ENCODE measurements around the gene MMD.
A peak's percentile ranks its signal among the peaks of the same experiment; 100 is the strongest.
"Not testable (repeated sequence)": the region's sequence is repeated elsewhere in the genome, so short reads cannot be mapped to it uniquely, and the experiment has no call there.

Gene MMD

DNA sequence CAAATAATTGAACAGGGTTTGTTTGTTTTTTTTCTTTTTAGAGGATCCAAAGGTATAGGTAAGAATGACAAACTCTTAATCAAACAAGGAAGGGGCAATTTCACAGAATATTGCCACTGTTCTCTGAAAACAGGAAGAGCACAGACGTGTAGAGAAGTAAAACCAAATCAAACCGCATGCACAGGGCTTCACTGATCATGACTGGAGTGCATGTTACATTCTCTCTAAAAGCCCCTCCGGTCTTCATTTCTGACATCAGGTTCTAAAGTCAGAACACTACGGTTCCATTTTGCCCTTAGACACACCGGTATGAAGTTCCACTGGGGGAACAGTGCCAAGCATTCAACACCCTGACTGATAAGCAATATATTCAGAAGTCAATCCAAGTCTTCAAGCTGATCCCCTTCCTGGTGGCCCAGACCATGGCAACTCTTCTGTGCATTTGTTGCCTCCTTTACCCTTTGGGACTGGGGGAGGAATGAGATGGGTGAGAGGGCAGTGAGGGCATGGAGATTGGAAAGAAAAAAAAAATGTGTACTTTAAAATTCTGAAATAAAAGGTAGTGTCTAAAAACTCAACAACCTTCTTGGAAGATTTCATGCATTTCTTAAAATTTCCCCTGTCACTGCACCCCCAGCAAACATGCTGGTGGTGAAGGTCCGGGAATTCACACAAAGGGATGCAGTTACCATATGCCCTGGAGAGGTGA, 1.4 kb downstream of the MMD start:
- no peak for DNase-seq

DNA sequence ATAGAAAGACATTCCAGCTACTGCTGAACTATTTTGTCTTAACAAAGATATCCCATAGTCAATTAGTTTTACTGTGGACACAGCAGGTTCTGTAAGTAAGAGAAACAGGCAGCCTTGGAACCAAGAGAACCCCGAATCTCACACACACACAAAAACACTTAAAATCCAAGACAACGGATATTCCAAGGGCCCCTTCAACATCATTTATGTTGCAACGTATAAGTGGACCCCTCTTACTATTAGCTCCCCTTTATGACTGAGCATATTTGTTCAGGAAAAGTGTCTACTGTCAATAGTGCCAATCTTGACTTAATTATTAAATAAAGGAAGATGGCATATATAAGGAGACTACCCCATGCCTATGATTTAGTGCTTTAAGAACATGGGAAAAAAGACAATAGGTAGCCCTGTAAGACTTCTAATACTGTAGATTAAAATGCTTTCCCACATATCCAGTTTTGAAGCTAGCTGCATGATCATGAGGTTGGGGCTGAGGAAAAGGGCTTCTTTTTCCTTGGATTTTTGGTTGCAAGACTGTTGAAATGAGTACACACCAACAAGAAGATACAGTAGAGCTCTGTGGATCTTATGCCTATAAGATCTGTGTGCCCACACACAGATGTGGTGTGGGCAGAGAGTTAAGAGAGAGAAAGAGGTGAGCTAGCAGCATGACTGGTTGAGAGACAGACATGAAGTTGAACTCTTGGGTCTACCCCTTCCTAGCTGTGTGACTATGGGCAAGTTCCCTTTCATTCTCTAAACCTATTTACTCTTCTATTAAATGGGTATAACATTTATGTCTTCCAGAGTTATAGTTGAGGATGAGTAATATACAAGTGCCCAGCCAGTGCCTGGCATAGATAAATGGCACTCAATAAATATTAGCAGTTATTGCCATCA, 3.0 kb downstream of the MMD start:
- no peak for DNase-seq

DNA sequence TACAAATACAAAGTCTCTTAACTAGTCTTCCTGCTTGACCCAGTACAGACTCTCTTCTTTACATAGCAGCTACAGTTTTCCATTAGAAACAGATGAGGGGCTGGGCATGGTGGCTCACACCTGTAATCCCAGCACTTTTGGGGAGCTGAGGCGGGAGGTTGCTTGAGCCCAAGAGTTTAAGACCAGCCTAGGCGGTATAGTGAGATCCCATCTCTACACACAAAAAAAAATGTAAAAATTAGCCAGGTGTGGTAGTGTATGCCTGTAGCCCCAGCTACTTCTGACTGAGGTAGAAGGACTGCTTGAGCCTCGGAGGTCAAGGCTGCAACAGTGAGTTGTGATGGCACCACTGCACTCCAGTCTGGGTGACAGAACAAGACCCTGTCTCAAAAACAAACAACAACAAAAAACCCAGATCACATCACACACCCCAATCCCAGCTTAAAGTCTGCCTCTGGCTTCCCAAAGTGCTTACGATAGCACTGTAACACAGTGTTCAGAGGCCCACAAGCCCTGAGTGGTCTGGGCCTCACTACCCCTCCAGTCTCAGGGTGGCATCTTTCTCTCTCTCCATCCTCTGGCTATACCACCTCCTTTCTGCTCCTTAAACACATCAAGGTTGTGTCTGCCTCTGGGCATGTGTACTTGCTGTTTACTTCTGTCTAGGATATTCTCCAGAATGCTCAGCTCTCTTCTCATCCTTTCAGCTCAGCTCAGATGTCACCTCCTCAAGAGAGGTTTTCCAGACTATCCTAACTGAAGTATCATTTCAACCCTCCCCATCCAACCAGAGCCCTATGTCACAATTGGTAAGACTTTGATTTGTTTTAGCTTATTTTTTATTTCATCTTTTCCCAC, 4.0 kb downstream of the MMD start:
- no peak for DNase-seq

DNA sequence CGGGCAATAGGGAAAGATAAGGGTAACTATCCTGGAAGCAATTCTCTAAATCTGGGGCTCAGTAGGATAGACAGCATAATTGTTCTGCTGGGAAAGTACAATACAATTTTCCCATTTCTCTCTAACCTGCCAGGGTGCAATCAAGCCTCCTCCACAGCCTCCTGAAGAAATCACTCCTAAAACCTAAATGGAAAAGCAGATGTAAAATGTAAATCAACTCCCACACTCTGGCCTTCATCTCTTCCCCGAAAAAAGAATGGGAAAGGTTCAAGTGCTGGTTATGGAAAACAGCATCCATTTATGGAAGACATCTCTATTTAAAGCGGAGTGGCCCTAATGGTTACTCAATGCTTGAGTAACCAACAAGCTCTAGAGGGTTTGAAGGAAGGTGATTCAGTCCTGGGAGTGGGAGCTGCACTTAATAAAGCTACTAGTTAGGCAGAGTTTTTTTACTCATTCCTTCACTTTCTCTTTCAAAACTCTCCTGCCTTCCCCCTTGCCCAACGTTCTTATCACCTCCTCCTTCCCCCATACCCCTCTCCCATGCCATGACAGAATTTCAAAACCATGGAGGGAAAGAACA, 5.1 kb downstream of the MMD start:
- peak; percentile 14 for DNase-seq

DNA sequence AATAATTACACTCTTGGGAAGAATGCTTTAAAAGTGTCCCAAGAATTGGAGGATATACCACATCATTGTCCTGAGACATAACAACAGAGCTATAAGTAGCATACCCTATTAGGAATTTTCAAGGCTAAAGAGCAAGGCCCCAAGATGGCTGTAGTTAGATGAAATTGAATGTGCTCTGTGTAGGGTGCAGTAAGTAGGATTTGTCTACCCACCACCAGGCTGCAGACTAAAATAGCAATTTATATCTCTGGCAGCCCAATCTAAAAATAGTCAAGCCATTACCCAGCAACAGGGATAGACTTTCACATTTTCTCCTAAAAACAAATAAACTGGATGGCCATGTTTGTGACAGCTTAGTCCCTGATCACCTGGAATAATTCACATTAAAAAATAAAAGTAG, 5.6 kb downstream of the MMD start:
- DNase-seq = no peak

DNA sequence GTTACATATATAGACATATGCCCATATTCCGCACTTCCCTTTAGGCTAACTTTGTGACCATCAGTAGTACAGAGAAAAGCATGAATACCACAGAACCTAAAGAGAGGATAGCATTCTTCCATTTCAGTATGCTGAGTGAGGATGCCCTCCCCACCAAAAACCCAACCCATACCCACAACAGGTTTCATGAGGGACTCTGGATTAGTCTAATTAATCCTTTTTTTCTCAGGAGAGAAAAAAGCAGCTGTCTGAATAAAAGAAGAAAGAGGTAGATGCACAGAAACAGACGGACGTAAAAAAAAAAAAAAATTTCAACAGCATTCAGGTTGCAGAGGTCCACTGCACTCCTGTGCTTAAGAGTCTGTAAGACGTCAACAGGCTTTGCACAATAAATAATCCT, 6.7 kb downstream of the MMD start:
- no peak for DNase-seq

DNA sequence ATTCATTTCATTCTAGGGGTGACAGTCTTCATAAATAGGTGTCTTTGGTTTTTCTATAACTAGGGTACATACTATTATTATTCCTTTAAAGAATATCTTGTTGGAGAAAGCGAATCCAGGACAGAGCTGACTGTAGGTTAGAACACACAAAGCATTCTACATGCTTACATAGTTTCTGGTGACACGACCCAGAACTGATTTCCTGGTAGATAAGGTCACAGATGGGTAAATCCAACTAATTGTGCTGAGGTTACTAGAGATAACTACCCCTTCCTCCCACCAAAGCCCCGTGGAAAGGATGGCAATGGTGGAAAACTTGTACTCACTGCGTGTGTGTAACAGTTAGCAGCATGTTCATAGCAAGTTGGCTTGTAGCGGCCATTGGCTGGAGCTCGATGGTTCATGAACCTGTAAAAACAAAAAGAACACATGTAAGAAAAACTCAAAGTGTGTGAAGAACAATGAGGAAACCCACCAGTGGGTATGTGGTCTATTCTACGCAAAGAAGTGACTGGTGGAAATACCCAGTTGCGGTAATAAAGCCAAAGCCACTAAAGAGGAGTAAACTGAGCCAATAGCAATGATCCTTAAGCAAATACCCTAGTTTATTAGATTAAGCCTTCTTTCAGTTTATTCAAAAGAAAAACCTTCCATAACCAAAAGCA, 7.7 kb downstream of the MMD start:
- no peak for DNase-seq

DNA sequence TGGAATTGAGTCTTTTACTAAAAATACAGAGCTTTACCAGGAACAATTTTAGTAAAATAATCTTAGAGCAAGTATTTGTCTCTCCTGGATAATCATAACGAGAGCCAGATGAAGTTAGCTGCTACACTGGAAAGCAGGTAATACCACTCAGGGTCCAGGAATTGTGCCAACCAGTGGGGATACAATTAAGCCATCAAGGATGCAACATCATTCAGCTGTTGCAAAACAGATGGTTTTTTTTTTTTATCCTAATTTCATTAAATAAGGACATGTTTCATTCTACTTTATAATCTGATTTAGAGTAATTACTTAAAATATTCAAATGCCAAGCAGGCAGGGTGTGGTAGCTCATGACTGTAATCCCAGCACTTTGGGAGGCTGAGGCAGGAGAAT, 10.2 kb downstream of the MMD start:
- no peak for DNase-seq

DNA sequence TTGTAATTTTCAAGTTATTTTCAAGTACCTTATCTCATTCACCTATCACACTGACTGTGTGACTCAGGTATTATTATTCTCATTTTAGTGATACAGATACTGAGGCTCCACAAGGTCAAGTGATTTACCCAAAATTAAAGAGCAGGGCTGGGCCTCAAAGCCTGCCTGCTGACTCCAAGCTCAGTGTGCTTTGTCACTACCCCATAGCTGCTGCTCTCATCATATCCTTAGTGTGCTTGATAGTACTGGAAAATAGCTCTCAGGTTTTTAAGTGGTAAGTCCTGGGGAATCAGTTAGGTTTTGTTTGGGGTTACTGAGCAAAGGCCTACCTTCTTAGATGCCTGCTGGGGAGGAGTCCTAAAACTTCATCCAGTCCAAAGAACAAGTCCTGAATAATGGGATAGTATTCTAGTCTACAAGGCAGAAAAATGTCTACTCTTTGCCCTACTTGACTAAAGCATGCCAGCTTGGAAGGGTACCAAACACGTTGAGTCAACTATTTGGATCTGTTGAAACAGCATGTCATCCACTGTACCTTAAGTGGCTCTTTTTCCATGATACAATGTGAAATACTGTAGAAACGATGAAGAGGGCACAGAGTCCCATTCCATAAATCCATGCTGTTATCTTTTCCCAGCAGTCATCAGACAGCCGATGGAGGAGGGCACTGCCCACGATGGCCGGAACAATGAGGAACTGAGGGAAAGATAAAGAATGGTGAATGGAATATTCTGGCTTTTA, 10.7 kb downstream of the MMD start:
- no peak for DNase-seq

DNA sequence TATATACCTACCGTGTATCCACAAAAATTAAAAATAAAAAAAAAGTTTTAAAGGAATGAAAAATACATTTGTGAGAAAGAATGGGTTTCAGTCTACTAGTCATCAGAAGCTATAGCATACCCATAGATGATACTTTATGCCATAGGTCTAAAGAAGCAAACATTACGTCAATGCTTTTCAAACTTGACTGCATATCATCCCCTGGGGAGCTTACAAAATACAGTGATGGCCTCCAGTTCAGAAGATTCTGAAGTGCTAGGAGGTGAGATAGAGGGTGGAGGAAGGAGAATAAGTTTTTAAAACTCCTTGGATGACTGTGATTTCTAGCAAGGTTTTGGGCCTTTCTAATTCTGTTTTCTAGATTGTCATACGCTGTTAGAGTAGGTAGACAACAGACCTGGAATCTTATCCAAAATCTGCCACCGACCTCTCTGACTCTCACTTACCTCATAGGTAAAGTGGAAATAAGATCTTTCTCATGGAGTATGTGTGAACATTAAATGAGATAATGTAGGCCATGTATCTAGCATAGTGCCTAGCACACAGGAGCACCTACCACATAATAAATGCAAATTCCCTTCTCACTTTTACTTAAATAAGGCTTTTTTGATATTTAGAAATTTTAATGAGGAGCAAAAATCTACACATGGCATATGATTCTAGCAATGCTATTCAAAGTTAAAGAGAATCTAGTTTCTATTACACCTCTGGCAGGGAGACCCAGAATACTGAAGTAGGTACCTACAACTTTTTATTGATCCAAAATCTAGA, 12.4 kb downstream of the MMD start:
- no peak for DNase-seq

DNA sequence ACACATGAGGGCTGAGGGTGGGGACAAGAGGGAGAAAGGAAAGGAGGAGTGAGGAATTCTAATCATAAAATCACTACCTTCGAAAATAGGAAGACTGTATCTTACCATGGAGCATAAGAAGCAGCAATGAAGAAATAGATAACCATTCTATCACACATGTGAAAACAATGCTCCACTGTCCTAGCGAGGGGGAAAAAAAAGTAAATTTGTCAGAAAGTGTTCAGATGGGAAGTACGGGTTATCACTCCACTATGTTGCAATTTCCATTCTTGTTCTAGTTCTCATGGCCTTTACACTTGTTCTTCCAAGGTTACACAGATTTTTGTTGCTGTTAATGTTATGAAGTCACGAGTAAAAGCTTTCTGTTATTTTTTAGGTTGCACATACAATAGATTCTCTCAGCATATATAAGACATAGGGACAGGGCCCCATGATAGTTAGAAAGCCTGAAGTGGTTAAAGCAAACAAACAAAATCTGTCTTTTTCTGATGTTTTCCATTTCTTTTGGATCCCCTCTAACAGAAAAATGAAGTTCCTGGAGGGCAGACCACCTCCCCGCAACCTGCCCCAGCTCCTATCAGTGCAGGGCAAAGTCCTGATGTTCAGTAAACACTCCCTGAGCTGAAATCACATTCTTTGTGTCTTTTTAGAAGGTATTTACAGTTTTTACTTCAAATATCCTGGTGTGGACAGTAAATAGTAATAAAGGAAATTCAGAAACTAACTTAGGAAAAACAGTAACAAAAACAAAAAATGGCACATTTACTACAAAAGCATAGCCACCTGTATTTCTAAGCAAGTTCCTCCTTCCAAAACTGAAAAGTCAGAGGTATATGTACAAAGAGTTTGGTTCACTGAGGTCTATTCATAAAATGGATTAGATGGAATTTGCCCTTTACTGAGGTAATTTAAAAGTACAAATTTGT, 13.7 kb downstream of the MMD start:
- DNase-seq = no peak

DNA sequence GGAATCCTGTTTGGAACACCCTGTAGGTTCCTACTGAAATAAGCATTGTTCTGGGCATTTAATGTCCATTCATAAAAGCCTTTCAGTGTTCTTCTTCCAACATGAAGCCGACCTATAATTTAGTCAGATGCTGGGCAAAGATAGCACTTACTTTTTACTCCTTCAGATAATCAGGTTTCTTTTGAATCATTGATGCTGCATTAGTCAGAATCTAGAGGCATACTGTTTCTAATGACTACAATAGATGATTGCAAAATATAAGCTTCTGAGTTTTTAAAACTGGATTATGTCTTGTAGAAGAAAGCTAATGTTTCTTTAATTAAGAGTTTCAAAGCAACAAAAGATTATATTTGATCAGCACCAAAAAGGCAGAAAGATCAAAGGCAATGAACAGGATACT, 16.0 kb downstream of the MMD start:
- DNase-seq = no peak

DNA sequence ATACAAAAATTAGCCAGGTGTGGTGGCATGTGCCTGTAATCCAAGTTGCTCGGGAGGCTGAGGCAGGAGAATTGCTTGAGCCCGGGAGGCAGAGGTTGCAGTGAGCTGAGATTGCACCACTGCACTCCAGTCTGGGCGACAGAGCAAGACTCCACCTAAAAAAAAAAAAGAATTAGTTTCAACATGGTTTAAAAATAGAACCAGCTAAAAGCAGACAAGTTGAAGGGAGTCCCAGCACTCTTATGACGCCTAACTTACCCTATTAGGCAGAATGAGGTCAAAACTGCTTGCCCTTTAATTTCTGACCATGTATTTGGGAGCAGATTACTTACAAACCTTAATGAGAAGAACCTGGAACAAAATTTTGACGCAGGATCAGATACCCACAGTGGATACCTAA, 17.4 kb downstream of the MMD start:
- DNase-seq = not testable (repeated sequence)

DNA sequence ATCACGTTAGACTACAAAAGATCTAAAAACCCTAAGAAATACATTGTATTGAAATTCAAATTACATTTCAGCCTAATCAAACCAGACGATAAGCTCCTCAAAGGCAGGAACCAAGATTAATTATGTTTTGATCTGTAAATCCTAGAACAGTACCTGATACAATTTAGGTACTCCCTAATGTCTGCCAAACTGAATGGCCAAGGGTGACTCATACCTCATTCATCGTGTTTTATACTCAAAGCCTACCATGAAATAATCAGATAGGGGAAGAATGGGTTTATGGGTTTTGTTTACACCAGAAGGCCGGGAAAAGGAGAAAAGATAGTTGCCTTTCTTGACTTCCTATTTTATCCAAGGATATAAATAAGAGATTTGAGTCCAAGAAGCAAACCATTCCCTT, 19.3 kb downstream of the MMD start:
- DNase-seq = no peak

DNA sequence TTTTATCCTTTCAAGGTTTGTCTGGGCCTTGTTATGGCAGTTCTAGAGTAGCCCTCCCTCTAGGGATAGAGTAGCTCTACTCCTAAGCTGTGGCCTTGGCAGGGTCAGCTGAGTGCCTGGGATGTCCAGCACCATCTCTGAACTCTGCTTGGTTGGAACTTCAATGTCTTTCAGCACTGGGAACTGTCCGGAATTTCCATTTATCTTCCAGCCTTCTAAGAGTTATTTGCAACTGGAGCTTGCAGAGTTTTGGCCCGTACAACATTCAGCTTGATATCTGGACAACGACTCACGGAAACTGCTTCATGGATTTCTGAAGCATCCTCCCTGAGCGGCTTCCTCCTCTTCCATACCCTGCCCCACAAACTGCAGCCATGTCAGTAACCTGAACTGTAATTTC, 22.9 kb downstream of the MMD start:
- DNase-seq = peak; percentile 40

DNA sequence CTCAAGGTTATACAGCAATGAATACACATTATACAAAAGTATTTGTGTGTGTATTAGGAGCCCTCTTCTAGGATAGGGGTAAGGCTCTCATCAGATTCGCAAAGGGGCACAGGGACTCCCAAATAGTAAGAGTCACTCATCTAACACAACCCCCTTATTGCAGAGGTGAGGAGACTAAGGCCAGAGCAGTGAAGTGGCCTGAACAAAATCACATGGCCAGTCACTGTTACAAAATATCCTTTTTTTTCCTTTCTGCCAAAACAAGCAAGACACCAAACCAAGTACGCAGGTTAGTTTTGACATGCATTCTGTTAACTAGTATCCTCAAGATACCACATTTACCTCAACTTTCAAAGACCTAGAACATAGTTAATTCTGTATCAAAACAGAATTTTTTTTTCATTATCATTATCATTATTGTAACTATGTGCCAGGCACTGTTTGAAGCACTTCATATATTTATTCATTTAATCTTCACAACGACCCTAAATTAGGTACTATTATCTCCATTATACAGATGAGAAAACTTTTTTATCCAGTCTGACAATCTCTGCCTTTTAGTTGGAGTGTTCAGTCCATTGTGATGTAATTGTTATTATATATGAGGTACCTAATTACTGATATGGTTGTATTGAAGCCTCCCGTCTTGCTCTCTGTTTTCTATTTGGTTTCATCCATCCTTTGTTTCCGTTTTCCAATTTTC, 25.7 kb downstream of the MMD start:
- DNase-seq = no peak

DNA sequence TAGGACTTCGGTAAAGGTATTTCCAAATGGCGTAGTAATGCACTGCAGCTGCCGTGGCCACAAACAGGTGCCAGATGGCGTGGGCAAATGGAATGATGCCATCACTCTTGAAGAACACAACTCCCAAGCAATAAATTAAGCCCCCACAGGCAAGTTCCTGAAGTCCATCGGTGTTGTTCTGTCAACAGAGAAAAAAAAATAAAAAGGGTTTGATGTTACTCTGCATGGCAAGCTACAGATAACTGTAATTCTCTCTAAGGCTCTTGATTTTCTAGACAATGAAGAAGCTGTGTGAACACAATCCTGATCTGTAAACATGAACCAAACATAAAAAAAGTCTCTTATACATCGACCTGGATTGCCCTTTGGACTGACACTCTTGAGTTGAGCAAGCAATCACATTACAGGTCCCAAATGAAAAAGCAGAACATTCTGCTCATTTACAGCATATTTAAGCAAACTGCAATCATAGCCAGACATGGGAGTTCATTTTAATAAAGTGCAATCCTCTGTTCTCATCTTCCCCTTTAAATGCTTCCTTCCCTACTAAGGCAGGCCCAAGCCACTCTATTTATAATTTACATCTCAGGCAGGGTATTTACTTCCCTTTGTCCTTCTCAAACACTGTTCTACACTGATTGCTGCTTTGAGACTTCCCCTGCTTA, 27.1 kb downstream of the MMD start:
- no peak for DNase-seq

DNA sequence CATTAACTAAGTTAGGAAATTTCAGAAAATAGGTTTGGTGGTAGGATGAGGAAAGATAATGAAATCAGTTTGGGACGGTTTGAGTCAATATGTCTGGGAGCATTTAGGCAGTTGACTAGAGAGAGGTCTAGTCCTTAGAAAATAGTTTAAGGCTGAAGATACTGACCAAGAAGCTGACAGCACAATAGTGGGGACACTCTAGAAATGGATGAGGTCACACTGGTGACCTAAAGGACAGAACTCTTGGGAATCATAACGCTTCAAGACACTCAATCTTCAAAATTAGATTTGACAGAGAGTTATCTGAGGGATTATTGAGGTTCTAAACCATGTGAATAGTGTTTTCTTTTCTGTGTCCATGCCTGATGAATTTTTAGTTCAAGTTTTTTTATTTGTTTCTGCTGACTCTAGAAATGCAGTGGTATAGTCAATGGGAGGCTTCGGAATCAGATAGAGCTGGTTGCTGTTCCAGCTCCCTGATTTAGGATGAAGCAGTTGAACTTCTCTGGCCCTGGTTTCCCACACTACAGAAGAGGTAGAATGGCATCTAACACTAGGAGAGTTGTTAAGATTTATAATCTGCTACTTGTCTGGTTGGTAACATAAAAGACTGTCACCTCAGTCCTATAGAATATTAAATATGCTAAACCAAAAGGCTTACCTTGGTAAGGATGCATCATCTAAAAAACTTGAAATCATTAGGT, 29.7 kb downstream of the MMD start:
- no peak for DNase-seq

All from fibroblast of skin of right biceps (primary cell).